Activated T-helper 2 cell treated with anti-CD3 and anti-CD28 coated beads, Interferon-gamma antibody, Interleukin-2, Interleukin-4, amounts not matched to agents 10 μg/mL and 5 μg/mL and 100 μg/mL, durations not matched to agents 14 hours and 24 hours and 36 hours (primary cell): ENCODE measurements around the gene RAP2A. TPM values are rescaled to one million over a fixed set of nuclear protein-coding genes. Genes with fewer than 3 reads are reported as not detected.

ENCODE experiments used
- DNase-seq: peaks from one replicate; pipeline ENCODE4 v3.0.0; 2021; ENCODE audit warnings: low spot score
- H3K27ac Mint-ChIP-seq: one replicate; pipeline ENCODE4 v1.8.0; 2021; ENCODE audit warnings: mixed read lengths
- H3K27me3 Mint-ChIP-seq: one replicate; pipeline ENCODE4 v1.8.0; 2021; ENCODE audit warnings: low read depth, mixed read lengths
- H3K36me3 Mint-ChIP-seq: one replicate; pipeline ENCODE4 v1.8.0; 2021; ENCODE audit warnings: low read depth, mixed read lengths
- H3K4me1 Mint-ChIP-seq: one replicate; pipeline ENCODE4 v1.8.0; 2021; ENCODE audit warnings: low read depth, mixed read lengths
- H3K4me3 Mint-ChIP-seq: one replicate; pipeline ENCODE4 v1.8.0; 2021; ENCODE audit warnings: low read depth, mild to moderate bottlenecking, moderate library complexity, mixed read lengths
- H3K9me3 Mint-ChIP-seq: one replicate; pipeline ENCODE4 v1.8.0; 2021; ENCODE audit warnings: mixed read lengths
- intact Hi-C: fragments of 100-400 bp; cut with micrococcal nuclease; formaldehyde crosslinking; loops from one replicate; pipeline ENCODE4 v1.15.1; 2023
- total RNA-seq: library from RNA; stranded (reverse); gene quantifications from 2 replicates; pipeline ENCODE4 v1.2.3, GENCODE V29; 2022

RAP2A gene
- total RNA-seq: 26.0 and 27.1 TPM in 2 replicates

DNA sequence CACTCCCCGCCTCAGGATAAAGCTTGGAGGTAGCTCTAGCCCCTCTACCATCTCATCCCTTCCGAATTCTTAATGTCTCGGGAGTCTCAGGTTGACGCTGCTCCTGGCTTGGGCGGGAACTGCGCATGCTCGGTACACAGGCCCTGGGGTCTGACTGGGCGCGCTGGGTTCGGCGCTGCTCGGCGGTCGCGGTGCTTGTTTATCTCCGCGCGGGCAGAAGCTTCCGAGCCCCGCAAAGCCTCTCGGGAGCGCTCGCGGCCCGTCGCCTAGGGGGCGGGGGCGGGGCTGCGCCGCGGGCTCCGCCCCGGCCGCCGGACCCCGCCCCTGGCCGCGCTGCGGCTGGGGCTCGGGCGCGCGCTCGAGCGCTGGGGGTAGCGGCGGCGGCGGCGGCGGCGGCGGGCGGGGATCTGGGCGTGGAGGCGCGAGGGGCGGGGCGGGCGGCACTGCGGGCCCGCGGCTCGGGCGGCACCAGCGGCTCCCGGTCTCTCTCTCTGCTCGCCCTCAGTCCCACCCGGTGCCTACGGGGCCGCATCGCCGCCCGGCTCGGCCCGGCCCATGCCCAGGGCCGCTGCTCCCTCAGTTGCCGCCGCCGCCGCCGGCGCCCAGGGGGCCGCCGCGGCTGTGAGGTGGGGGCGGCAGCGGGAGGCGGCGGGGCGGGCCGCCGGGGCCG, at the start of gene RAP2A:
Gene RAP2A, plus strand, starts transcription at position 443 of the 670 bp plus-strand sequence. CDS start 302 bp downstream, outside the sequence.
- intact Hi-C loops: loop anchor here (1.0 to 10.0 kb wide), 8 partner anchors 143 to 1757 kb away; partner anchors contain the start of genes DNAJC3 and FARP1
- H3K36me3 Mint-ChIP-seq: peaks cover 11% of the 10 kb centered on the region
- H3K4me1 Mint-ChIP-seq: peaks cover 34% of the 10 kb centered on the region
- DNase-seq: peak; percentile 87
- H3K27ac Mint-ChIP-seq: peak within 1 kb of the TSS; percentile 99
- H3K27me3 Mint-ChIP-seq: peaks cover 6% of the 10 kb centered on the region
- H3K4me3 Mint-ChIP-seq: peak within 1 kb of the TSS; percentile 98
- H3K9me3 Mint-ChIP-seq: no peaks in the 10 kb centered on the region

DNA sequence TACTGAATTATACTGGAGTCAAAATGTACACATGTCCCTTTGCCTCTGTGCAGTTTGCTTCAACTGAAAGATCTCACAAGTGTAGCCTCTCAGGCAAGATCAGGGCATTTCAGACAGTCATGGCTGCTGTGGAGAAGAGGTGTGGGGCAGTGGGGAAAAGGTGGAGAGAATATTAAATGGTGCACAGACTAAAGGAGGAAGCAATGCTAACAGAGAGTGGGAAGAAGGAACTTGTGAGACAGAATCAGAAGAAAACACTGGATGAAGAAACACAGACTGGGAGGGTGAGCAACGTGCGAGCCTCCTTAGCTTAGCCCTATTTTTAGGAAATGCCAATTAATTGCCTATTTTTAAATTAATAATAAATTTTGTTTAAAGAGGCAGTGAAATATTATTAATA, 49.6 kb upstream of the RAP2A start:
- H3K9me3 Mint-ChIP-seq: no peaks in the 10 kb centered on the region
- DNase-seq: no peak
- peaks cover 14% of the 10 kb centered on the region for H3K4me1 Mint-ChIP-seq
- intact Hi-C loops: no loop called here
- H3K4me3 Mint-ChIP-seq: no peak overlapping the region
- no peak overlapping the region for H3K27ac Mint-ChIP-seq
- H3K27me3 Mint-ChIP-seq: no peaks in the 10 kb centered on the region
- peaks cover 20% of the 10 kb centered on the region for H3K36me3 Mint-ChIP-seq

DNA sequence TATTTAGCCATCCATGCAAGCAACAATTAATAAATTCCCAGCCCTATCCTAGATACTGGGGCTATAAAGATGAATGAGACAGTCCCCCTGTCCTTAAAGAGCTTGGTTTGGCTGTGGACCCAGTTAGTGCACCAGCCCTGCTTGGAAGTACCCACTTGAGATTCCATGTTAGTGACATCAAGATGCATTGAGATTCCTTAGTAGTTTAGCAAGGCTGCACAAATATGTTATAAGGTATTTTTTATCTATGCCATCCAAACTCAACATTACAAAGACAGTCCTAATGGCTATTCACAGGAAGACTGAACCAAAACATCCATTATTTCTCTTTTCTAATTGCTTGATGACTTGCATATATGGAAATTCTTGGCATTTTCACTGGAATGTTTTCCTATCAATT, 48.8 kb upstream of the RAP2A start:
- no peak overlapping the region for H3K27ac Mint-ChIP-seq
- peaks cover 20% of the 10 kb centered on the region for H3K36me3 Mint-ChIP-seq
- intact Hi-C loops: no loop called here
- no peaks in the 10 kb centered on the region for H3K27me3 Mint-ChIP-seq
- no peak for DNase-seq
- peaks cover 14% of the 10 kb centered on the region for H3K4me1 Mint-ChIP-seq
- H3K4me3 Mint-ChIP-seq: no peak overlapping the region
- H3K9me3 Mint-ChIP-seq: no peaks in the 10 kb centered on the region

DNA sequence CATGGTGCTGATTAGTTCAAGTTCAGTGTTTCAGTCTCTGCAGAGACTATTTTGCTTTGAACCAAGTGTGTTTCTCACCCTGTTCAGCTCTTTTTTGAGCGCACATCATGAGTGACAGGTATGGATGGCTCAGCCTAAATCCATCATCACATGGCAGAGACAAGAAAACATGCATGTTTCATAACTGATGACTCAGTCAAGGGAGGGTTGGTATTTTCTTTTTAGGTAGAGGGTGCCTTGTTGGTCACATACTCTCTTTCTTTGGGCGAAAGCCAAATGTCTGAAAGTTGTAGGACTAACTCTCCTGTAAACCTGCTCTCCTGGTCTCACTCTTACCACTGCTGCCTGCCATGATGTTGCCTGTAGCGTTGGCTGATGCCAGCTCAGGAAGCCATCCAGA, 48.1 kb upstream of the RAP2A start:
- DNase-seq: no peak
- intact Hi-C loops: no loop called here
- H3K36me3 Mint-ChIP-seq: peaks cover 20% of the 10 kb centered on the region
- no peaks in the 10 kb centered on the region for H3K9me3 Mint-ChIP-seq
- no peak overlapping the region for H3K4me3 Mint-ChIP-seq
- no peak overlapping the region for H3K27ac Mint-ChIP-seq
- peaks cover 14% of the 10 kb centered on the region for H3K4me1 Mint-ChIP-seq
- H3K27me3 Mint-ChIP-seq: no peaks in the 10 kb centered on the region

DNA sequence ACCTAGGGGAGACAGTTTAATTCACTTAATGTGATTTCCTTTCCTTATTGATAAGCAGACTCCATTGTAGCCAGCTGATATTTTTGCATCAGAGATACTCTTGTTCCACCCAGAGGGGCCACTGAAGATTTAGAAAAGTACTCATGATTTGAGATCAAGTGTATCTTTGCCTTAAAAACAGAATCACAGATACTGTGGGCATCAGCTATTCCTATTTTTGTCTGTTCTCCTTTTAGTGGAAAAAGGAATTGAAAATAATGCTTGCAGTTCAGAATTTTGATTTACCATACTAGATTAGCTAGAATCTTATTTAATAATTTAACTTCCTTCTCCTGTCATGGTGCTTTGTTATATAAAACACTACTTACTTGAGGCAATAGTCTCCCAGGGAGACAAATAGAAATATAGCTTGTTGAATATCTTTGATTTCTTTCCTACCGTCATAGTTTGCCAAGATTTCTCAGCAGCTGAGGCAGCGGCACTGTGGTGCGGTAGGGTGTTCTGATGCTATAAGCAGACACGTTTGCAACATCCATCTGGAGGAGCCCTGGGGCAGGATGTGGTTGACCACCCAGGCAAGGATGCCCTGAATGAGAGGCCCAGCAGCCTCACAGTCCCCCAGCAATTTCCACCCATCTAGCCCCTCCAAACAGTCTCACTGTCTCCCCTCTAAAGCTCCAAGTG, 47.0 kb upstream of the RAP2A start:
- Mint-ChIP-seq H3K27me3 (no peaks in the 10 kb centered on the region), H3K4me3 (no peak overlapping the region), H3K36me3 (peaks cover 27% of the 10 kb centered on the region), H3K4me1 (peaks cover 14% of the 10 kb centered on the region), H3K27ac (no peak overlapping the region), H3K9me3 (no peaks in the 10 kb centered on the region)
- DNase-seq: no peak
- intact Hi-C loops: no loop called here

DNA sequence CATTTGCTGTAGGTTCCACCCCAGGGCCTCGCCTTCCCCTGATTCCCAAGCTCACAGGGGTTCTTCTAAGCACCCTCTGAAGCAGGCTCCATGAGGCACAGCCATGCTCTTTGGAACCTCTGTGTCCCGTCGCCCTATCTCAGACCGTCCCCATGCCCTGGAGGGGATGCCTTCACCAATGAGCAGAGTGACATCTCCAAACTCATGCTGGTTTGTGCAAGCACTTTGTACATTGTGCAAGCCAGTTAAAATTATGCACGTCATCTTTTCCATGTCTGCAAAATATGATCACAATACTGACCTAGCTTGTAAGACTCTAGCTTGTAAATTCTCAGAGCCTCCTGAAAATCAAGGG, 46.5 kb upstream of the RAP2A start:
- no peaks in the 10 kb centered on the region for H3K27me3 Mint-ChIP-seq
- peaks cover 14% of the 10 kb centered on the region for H3K4me1 Mint-ChIP-seq
- H3K4me3 Mint-ChIP-seq: no peak overlapping the region
- no peak overlapping the region for H3K27ac Mint-ChIP-seq
- intact Hi-C loops: no loop called here
- no peaks in the 10 kb centered on the region for H3K9me3 Mint-ChIP-seq
- H3K36me3 Mint-ChIP-seq: peaks cover 23% of the 10 kb centered on the region
- no peak for DNase-seq

DNA sequence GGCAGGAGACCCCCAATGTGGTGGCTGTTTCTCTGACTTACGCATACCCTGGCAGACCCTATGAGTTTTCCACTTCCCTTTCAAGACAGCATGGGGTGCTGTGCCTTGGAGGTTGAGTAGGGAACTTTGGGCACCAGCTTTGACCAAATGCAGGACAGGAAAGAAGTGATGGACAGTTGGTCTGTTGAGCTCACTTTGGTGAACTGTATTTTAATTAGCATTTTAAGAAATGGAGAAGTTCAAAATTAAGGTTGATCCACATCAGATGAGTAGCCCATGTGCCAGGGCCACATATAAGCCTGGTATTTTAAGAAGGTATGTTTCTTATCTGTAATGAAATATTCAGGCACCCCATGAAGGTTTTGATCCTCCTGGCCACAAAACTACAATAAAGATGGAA, 46.1 kb upstream of the RAP2A start:
- Mint-ChIP-seq H3K4me3 (no peak overlapping the region), H3K27me3 (no peaks in the 10 kb centered on the region), H3K36me3 (peaks cover 19% of the 10 kb centered on the region), H3K9me3 (no peaks in the 10 kb centered on the region), H3K4me1 (peaks cover 14% of the 10 kb centered on the region), H3K27ac (no peak overlapping the region)
- DNase-seq: no peak
- intact Hi-C loops: no loop called here

DNA sequence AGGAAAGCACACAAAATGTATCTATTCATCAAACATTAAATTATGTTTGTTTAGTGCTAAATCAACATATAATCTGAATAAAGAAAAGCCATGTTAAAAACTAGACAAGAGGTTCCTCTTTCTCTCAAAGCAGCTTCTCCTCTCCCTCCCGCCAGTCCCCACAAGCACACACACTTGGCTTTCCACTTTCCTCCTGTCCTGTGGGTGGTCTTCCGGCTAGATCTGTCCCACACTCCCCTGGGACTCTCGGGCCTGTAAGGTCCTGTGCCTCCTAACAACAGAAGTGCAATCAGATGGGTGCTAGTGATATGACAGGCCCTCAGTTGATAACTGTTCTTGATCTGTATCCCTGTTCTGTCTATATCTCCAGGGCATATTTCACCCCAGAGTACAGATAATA, 45.6 kb upstream of the RAP2A start:
- no peak overlapping the region for H3K4me3 Mint-ChIP-seq
- DNase-seq: no peak
- no peak overlapping the region for H3K27ac Mint-ChIP-seq
- intact Hi-C loops: no loop called here
- no peaks in the 10 kb centered on the region for H3K27me3 Mint-ChIP-seq
- H3K36me3 Mint-ChIP-seq: peaks cover 16% of the 10 kb centered on the region
- H3K9me3 Mint-ChIP-seq: no peaks in the 10 kb centered on the region
- peaks cover 14% of the 10 kb centered on the region for H3K4me1 Mint-ChIP-seq

DNA sequence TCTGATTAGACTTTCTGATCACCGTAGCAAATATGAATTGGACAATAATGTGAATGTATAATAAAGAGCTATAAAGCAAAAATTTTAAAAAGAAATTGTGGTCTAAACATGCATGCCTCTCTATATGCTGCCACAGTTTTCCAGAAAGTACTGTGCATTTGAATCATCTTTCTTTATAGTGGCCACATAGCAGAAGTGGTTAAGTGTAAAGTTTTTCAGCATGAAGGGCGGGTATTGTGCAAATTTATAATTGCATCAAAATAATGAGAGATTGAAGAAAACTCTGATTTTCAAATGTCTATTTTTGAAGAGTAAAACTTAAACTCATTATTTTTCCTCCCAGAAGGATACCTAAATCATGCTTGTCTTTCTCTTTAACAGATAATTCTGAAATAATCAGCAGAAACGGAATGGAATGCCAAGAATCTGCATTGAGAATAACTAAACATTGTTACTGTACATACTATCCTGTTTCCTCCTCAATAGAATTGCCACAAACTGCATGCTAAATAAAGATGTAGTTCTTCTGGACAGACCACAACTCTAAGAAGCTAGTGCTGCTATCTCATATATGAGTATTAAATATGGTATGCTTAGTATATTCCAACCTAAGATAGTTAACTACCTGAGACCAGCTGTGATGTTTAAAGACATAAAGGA, 42.9 kb upstream of the RAP2A start:
- Mint-ChIP-seq H3K36me3 (peaks cover 12% of the 10 kb centered on the region), H3K9me3 (no peaks in the 10 kb centered on the region), H3K4me3 (no peak overlapping the region), H3K27me3 (no peaks in the 10 kb centered on the region), H3K27ac (no peak overlapping the region), H3K4me1 (peaks cover 14% of the 10 kb centered on the region)
- DNase-seq: no peak
- intact Hi-C loops: no loop called here

DNA sequence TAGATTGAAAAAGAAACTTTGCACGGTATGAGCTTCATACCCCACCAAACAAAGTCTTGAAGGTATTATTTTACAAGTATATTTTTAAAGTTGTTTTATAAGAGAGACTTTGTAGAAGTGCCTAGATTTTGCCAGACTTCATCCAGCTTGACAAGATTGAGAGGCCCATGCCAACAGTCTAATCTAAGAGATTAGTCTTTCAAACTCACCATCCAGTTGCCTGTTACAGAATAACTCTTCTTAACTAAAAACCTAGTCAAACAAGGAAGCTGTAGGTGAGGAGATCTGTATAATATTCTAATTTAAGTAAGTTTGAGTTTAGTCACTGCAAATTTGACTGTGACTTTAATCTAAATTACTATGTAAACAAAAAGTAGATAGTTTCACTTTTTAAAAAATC, 41.9 kb upstream of the RAP2A start:
- no peak for DNase-seq
- Mint-ChIP-seq H3K4me1 (peaks cover 6% of the 10 kb centered on the region), H3K36me3 (peaks cover 8% of the 10 kb centered on the region), H3K27me3 (no peaks in the 10 kb centered on the region), H3K4me3 (no peak overlapping the region), H3K9me3 (no peaks in the 10 kb centered on the region), H3K27ac (no peak overlapping the region)
- intact Hi-C loops: no loop called here

DNA sequence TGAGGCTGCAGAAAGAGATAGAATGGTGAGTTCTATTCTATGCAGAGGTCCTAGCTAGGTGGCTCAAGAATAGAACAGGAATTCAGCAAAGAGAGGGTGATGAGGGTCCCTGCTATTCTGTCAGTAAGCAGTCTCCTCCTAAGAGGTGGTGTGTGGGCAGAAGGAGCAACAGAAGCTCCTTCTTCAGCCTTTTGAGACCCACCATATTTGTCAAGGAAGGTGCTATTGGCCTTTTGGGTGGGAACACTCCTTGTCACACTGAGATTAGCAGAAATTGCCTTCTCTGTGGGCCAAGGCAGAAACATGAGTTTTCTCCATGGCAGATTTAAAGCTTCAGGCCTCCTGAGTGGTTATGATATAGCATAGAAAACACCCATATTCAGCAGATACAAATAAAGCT, 39.4 kb upstream of the RAP2A start:
- no peak overlapping the region for H3K27ac Mint-ChIP-seq
- H3K36me3 Mint-ChIP-seq: peaks cover 7% of the 10 kb centered on the region
- intact Hi-C loops: no loop called here
- DNase-seq: no peak
- no peaks in the 10 kb centered on the region for H3K9me3 Mint-ChIP-seq
- H3K4me3 Mint-ChIP-seq: no peak overlapping the region
- H3K4me1 Mint-ChIP-seq: no peaks in the 10 kb centered on the region
- peaks cover 1% of the 10 kb centered on the region for H3K27me3 Mint-ChIP-seq

DNA sequence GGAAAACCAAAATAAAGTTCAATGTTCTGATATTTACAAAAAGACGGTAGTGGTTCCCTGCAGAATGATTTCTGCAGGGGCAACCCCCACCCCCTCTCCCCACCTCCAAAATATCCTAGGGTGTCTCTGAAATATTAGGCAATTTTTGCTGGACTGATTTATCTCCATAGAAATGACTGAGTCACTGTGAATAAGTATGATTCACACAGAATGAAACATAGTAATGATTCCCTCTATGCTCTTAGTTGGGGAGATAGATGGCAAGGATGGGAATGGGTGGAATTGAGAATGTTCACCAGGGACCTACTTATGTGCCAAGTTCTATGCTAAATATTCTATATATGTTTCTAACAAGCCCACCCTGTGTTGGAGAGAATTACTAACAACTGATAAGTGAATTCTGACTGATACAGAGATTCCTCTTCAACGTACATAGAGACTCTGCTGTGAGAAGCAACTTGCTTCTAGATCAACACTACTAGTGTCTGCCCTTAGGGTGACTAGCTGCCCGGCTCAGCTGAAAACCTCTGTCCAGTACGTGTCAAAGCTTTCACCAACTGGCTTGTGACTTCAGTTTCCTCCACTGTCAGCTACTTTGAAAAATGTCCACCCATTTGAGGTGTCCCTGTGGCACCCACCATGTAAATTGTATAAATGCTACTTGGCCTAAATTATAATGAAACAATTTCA, 38.4 kb upstream of the RAP2A start:
- no peak overlapping the region for H3K4me3 Mint-ChIP-seq
- H3K36me3 Mint-ChIP-seq: peaks cover 7% of the 10 kb centered on the region
- H3K27me3 Mint-ChIP-seq: peaks cover 1% of the 10 kb centered on the region
- DNase-seq: no peak
- intact Hi-C loops: no loop called here
- H3K4me1 Mint-ChIP-seq: no peaks in the 10 kb centered on the region
- no peak overlapping the region for H3K27ac Mint-ChIP-seq
- H3K9me3 Mint-ChIP-seq: no peaks in the 10 kb centered on the region

DNA sequence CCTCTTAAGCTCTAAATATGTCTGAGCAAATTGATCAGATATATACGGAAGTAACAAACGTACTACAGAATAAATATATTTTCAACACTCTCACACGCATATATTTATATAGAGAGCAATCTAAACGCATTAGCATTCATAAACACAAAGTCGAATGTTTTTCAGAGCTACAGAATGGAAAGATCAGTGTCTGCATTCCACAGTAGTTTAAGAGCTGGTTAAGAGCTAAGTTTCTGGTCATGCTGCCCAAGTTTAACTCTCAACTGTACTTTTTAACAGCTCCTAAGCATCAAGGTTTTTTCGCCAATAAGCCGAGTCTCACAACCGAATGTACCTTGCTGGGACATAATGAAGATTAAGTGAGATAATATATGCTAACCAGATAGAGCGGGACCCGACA, 36.7 kb upstream of the RAP2A start:
- Mint-ChIP-seq H3K4me1 (no peaks in the 10 kb centered on the region), H3K36me3 (no peaks in the 10 kb centered on the region), H3K27ac (no peak overlapping the region), H3K4me3 (no peak overlapping the region), H3K27me3 (peaks cover 1% of the 10 kb centered on the region), H3K9me3 (no peaks in the 10 kb centered on the region)
- no peak for DNase-seq
- intact Hi-C loops: no loop called here
